Measurements from ENCODE around the gene ANO3.

The ANO3 gene

DNA sequence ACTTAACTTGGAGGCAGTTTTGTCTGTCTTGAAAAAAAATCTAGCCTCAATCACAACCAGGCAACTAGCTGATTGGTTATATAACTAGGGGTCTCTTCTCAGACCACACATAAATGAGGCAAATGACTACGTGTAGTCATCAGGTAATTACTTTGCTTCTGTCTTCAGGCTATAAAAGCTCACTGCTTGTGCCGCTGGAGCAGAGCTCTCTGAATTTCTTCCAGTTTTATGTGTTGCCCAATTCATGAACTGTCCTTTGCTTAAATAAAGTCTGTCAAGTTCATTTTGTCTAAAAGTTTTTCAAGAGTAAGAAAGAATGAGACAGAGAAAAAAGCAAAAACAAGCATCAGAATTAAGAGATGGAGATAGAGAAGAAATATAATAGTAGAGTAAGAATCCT, 146.8 kb downstream of the ANO3 start:
- Histone ChIP-seq H3K27me3 (ENCODE audit: low read length) (no peaks in the 10 kb centered on the region), H3F3A (ENCODE audit: insufficient read depth) (no peaks in the 10 kb centered on the region), H3K9me2 (replicated peaks; ENCODE audit: insufficient read depth, low read length) (no peaks in the 10 kb centered on the region), H3K9me3 (ENCODE audit: insufficient read depth, low read length) (no peaks in the 10 kb centered on the region), H3K36me3 (ENCODE audit: low read length) (no peaks in the 10 kb centered on the region), H4K20me1 (ENCODE audit: low read depth, low read length) (no peaks in the 10 kb centered on the region), H3K79me2 (ENCODE audit: insufficient read depth, low read length) (no peaks in the 10 kb centered on the region), H3K9ac (ENCODE audit: low read length) (no peak overlapping the region), H3K27ac (ENCODE audit: low read depth, low read length) (no peak overlapping the region), H3K4me2 (ENCODE audit: low read depth, low read length, poor library complexity, severe bottlenecking) (no peak overlapping the region), H3K4me3 (ENCODE audit: insufficient read depth, low read length, poor library complexity, severe bottlenecking) (no peak overlapping the region), H2AFZ (ENCODE audit: low read depth, low read length, severe bottlenecking) (no peak overlapping the region)
- TF ChIP-seq EZH2phosphoT487 (conservative IDR thresholded peaks at IDR 0.05; ENCODE audit: low read length), result no peak
- TF ChIP-seq, protein P1, sequence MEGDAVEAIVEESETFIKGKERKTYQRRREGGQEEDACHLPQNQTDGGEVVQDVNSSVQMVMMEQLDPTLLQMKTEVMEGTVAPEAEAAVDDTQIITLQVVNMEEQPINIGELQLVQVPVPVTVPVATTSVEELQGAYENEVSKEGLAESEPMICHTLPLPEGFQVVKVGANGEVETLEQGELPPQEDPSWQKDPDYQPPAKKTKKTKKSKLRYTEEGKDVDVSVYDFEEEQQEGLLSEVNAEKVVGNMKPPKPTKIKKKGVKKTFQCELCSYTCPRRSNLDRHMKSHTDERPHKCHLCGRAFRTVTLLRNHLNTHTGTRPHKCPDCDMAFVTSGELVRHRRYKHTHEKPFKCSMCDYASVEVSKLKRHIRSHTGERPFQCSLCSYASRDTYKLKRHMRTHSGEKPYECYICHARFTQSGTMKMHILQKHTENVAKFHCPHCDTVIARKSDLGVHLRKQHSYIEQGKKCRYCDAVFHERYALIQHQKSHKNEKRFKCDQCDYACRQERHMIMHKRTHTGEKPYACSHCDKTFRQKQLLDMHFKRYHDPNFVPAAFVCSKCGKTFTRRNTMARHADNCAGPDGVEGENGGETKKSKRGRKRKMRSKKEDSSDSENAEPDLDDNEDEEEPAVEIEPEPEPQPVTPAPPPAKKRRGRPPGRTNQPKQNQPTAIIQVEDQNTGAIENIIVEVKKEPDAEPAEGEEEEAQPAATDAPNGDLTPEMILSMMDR (IDR thresholded peaks at IDR 0.05; ENCODE audit: insufficient read depth, low read length, poor library complexity, severe bottlenecking), result no peak

DNA sequence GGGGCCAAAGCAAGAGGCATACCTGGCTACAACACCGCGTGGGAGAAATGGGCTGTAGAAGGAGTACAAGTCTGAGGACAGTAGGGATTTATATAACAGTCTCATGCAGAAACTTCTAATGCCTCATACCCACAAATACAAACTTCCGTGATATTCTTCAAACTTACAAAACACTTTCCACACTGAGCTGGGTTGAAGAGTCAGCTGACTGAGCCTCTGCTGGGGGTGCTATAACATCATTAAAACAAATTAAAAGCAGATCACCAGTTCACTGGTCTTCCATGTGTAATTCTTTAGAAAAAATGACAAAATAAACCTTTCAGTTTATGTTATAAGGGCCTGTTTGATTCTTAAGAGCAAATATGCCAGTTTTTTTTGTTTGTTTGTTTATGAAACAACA, 148.1 kb downstream of the ANO3 start:
- Histone ChIP-seq H3K9me2 (replicated peaks; ENCODE audit: insufficient read depth, low read length) (no peaks in the 10 kb centered on the region), H3K36me3 (ENCODE audit: low read length) (no peaks in the 10 kb centered on the region), H3F3A (ENCODE audit: insufficient read depth) (no peaks in the 10 kb centered on the region), H3K79me2 (ENCODE audit: insufficient read depth, low read length) (no peaks in the 10 kb centered on the region), H3K9me3 (ENCODE audit: insufficient read depth, low read length) (no peaks in the 10 kb centered on the region), H3K27me3 (ENCODE audit: low read length) (no peaks in the 10 kb centered on the region), H3K4me2 (ENCODE audit: low read depth, low read length, poor library complexity, severe bottlenecking) (no peak overlapping the region), H3K27ac (ENCODE audit: low read depth, low read length) (no peak overlapping the region), H4K20me1 (ENCODE audit: low read depth, low read length) (no peaks in the 10 kb centered on the region), H2AFZ (ENCODE audit: low read depth, low read length, severe bottlenecking) (no peak overlapping the region), H3K9ac (ENCODE audit: low read length) (no peak overlapping the region), H3K4me3 (ENCODE audit: insufficient read depth, low read length, poor library complexity, severe bottlenecking) (no peak overlapping the region)
- TF ChIP-seq, protein P1 (IDR thresholded peaks at IDR 0.05; ENCODE audit: insufficient read depth, low read length, poor library complexity, severe bottlenecking), result no peak
- TF ChIP-seq EZH2phosphoT487 (conservative IDR thresholded peaks at IDR 0.05; ENCODE audit: low read length), result no peak

DNA sequence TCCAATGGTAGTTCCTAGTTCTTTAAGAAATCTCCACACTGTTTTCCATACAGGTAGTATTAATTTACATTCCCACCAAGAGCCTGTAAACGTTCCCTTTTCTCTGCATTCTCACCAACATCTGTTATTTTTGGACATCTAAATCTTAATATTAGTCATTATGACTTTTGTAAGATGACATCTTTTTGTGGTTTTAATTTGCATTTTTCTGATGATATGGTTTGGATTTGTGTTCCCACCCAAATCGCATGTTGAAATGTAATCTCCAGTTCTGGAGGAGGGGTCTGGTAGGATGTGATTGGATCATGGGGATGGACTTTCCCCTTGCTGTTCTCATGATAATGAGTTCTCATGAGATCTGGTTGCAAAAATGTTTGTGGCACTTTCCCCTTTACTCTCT, 151.2 kb downstream of the ANO3 start:
- Histone ChIP-seq H3K9ac (ENCODE audit: low read length) (no peak overlapping the region), H3K9me3 (ENCODE audit: insufficient read depth, low read length) (no peaks in the 10 kb centered on the region), H3K36me3 (ENCODE audit: low read length) (no peaks in the 10 kb centered on the region), H3K9me2 (replicated peaks; ENCODE audit: insufficient read depth, low read length) (no peaks in the 10 kb centered on the region), H3K4me2 (ENCODE audit: low read depth, low read length, poor library complexity, severe bottlenecking) (no peak overlapping the region), H3F3A (ENCODE audit: insufficient read depth) (no peaks in the 10 kb centered on the region), H3K4me3 (ENCODE audit: insufficient read depth, low read length, poor library complexity, severe bottlenecking) (no peak overlapping the region), H2AFZ (ENCODE audit: low read depth, low read length, severe bottlenecking) (no peak overlapping the region), H3K27me3 (ENCODE audit: low read length) (no peaks in the 10 kb centered on the region), H3K27ac (ENCODE audit: low read depth, low read length) (no peak overlapping the region), H3K79me2 (ENCODE audit: insufficient read depth, low read length) (no peaks in the 10 kb centered on the region), H4K20me1 (ENCODE audit: low read depth, low read length) (no peaks in the 10 kb centered on the region)
- TF ChIP-seq, protein P1 (IDR thresholded peaks at IDR 0.05; ENCODE audit: insufficient read depth, low read length, poor library complexity, severe bottlenecking), result no peak
- TF ChIP-seq EZH2phosphoT487 (conservative IDR thresholded peaks at IDR 0.05; ENCODE audit: low read length), result no peak
